Ishikawa (cell line): Measurements from ENCODE around the gene SLC44A2.

Source experiments
- CEBPB ChIP-seq: IDR thresholded peaks from 2 replicates; pipeline ENCODE4 v1.6.1; 2012
- CREB1 ChIP-seq: IDR thresholded peaks from 2 replicates; pipeline ENCODE4 v1.6.1; 2012; ENCODE audit warnings: low read depth
- EP300 ChIP-seq: IDR thresholded peaks from 2 replicates; pipeline ENCODE4 v1.6.1; 2012; ENCODE audit warnings: borderline replicate concordance
- FOXM1 ChIP-seq: IDR thresholded peaks from 2 replicates; pipeline ENCODE4 v1.6.1; 2012; ENCODE audit warnings: low read depth, borderline replicate concordance
- RAD21 ChIP-seq: IDR thresholded peaks from 2 replicates; pipeline ENCODE4 v1.6.1; 2012; ENCODE audit warnings: low read depth
- TAF1 ChIP-seq: IDR thresholded peaks from 2 replicates; pipeline ENCODE4 v1.6.1; 2012; ENCODE audit warnings: low read depth, mild to moderate bottlenecking
- TCF12 ChIP-seq: IDR thresholded peaks from 2 replicates; pipeline ENCODE4 v1.6.1; 2012; ENCODE audit warnings: low read depth
- TEAD4 ChIP-seq: IDR thresholded peaks from 2 replicates; pipeline ENCODE4 v1.6.1; 2012
- YY1 ChIP-seq: IDR thresholded peaks from 2 replicates; pipeline ENCODE4 v1.6.1; 2012; ENCODE audit warnings: low read depth
- ZBTB7A ChIP-seq: IDR thresholded peaks from 2 replicates; pipeline ENCODE4 v1.6.1; 2012; ENCODE audit warnings: low read depth
- TF ChIP-seq, protein P1 (sequence below): IDR thresholded peaks from 2 replicates; pipeline ENCODE4 v1.6.1; 2012; ENCODE audit warnings: low read depth, mild to moderate bottlenecking
- TF ChIP-seq, protein P2 (sequence below): IDR thresholded peaks from 2 replicates; pipeline ENCODE4 v1.6.1; 2012

DNA sequence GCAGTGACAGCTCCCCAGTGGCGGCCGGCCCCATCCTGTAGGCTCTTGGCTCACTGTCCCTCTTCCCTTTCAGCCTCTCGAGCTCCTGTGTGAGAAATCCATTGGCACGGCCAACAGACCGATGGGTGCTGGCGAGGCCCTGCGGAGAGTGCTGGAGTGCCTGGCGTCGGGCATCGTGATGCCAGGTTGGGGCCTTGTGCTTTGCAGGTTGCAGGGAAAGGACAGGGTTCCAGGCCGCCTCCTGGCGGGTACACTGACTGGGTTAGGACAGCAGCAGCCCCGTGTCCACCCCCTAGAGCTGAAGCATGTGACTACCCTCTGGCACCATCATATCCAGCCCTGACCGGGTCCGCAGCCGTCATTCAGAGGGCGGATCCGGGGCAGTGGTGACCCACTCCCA lies 54.4 kb downstream of the SLC44A2 start:
- TF ChIP-seq TCF12 = no peak
- no peak for TF ChIP-seq TAF1
- TF ChIP-seq, protein P1, sequence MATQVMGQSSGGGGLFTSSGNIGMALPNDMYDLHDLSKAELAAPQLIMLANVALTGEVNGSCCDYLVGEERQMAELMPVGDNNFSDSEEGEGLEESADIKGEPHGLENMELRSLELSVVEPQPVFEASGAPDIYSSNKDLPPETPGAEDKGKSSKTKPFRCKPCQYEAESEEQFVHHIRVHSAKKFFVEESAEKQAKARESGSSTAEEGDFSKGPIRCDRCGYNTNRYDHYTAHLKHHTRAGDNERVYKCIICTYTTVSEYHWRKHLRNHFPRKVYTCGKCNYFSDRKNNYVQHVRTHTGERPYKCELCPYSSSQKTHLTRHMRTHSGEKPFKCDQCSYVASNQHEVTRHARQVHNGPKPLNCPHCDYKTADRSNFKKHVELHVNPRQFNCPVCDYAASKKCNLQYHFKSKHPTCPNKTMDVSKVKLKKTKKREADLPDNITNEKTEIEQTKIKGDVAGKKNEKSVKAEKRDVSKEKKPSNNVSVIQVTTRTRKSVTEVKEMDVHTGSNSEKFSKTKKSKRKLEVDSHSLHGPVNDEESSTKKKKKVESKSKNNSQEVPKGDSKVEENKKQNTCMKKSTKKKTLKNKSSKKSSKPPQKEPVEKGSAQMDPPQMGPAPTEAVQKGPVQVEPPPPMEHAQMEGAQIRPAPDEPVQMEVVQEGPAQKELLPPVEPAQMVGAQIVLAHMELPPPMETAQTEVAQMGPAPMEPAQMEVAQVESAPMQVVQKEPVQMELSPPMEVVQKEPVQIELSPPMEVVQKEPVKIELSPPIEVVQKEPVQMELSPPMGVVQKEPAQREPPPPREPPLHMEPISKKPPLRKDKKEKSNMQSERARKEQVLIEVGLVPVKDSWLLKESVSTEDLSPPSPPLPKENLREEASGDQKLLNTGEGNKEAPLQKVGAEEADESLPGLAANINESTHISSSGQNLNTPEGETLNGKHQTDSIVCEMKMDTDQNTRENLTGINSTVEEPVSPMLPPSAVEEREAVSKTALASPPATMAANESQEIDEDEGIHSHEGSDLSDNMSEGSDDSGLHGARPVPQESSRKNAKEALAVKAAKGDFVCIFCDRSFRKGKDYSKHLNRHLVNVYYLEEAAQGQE = no peak
- no peak for TF ChIP-seq EP300
- TF ChIP-seq CEBPB = no peak
- no peak for TF ChIP-seq ZBTB7A
- no peak for TF ChIP-seq FOXM1
- TF ChIP-seq RAD21 = no peak
- TF ChIP-seq CREB1 = no peak
- TF ChIP-seq TEAD4 = no peak
- TF ChIP-seq YY1 = no peak
- TF ChIP-seq, protein P2, sequence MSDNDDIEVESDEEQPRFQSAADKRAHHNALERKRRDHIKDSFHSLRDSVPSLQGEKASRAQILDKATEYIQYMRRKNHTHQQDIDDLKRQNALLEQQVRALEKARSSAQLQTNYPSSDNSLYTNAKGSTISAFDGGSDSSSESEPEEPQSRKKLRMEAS = no peak
